Caco-2 (cell line): Measurements from ENCODE around the gene JMJD6. TPM values are rescaled to one million over a fixed set of nuclear protein-coding genes. Genes with fewer than 3 reads are reported as not detected.
A peak's percentile ranks its signal among the peaks of the same experiment; 100 is the strongest.

Source experiments
- BruUV-seq: library from RNA; stranded (reverse); fragments of 400-500 nt; replicated peaks from 2 replicates; lab custom pipeline; 2021; lab: Mats Ljungman, UMichigan
- CTCF ChIA-PET: fragments of 300-600 bp; sonication (Branson Sonifier 250); formaldehyde crosslinking; loops from one replicate; lab custom pipeline; 2022; ENCODE audit warnings: antibody characterized with exemption; lab: Charles Lee
- POLR2A ChIA-PET: fragments of 300-600 bp; sonication (Branson Sonifier 250); formaldehyde crosslinking; loops from one replicate; lab custom pipeline; 2022; ENCODE audit warnings: antibody characterized with exemption; lab: Charles Lee
- DNase-seq, 2 experiments: peaks; one replicate each; pipeline versions ENCODE4 v3.0.0 to v3.0.0-alpha.2; 2020 to 2022
- H3K27me3 ChIP-seq: replicated peaks from 2 replicates; pipeline ENCODE4 v1.6.0; 2011; ENCODE audit warnings: low read length; ENCODE audit not compliant: control insufficient read depth, insufficient read depth
- H3K36me3 ChIP-seq: 2 replicates; pipeline ENCODE4 v1.5.1; 2011; ENCODE audit warnings: low read length; ENCODE audit not compliant: control insufficient read depth, insufficient read depth
- H3K4me1 ChIP-seq: fragments of 250-450 bp; sonication (Bioruptor Pico); 2 replicates; pipeline ENCODE4 v1.5.1; 2020; ENCODE audit warnings: mild to moderate bottlenecking
- H3K4me3 ChIP-seq: 2 replicates; pipeline ENCODE4 v1.5.1; 2011; ENCODE audit warnings: low read depth, mild to moderate bottlenecking, control low read depth, low read length
- H3K9me3 ChIP-seq: fragments of 250-450 bp; sonication (Bioruptor Pico); 2 replicates; pipeline ENCODE4 v1.5.1; 2020; ENCODE audit warnings: mild to moderate bottlenecking, moderate library complexity
- H3K27ac Mint-ChIP-seq: one replicate; pipeline ENCODE4 v1.8.0; 2022; ENCODE audit warnings: mixed read lengths; ENCODE audit not compliant: unreplicated experiment
- H3K27me3 Mint-ChIP-seq: one replicate; pipeline ENCODE4 v1.8.0; 2022; ENCODE audit warnings: mixed read lengths; ENCODE audit not compliant: insufficient read depth, unreplicated experiment
- H3K36me3 Mint-ChIP-seq: one replicate; pipeline ENCODE4 v1.8.0; 2022; ENCODE audit warnings: mild to moderate bottlenecking, mixed read lengths; ENCODE audit not compliant: insufficient read depth, unreplicated experiment
- H3K4me1 Mint-ChIP-seq: one replicate; pipeline ENCODE4 v1.8.0; 2022; ENCODE audit warnings: low read depth, mixed read lengths; ENCODE audit not compliant: unreplicated experiment
- H3K4me3 Mint-ChIP-seq: one replicate; pipeline ENCODE4 v1.8.0; 2022; ENCODE audit warnings: mild to moderate bottlenecking, moderate library complexity, mixed read lengths; ENCODE audit not compliant: unreplicated experiment
- H3K9me3 Mint-ChIP-seq: one replicate; pipeline ENCODE4 v1.8.0; 2022; ENCODE audit warnings: mixed read lengths; ENCODE audit not compliant: unreplicated experiment
- CTCF ChIP-seq, 2 experiments: fragments of 200-600 bp in 1 of 2; IDR thresholded peaks; 1 replicate in 1 of 2; 2 replicates in 1 of 2; pipeline versions ENCODE4 v1.5.1 to v1.8.0; 2011 to 2022; ENCODE audit warnings: antibody characterized with exemption in 1 of 2, control low read depth in 1 of 2, inconsistent platforms in 1 of 2, low read depth in 1 of 2, low read length in 1 of 2, mild to moderate bottlenecking in 1 of 2, moderate library complexity in 1 of 2; ENCODE audit not compliant: insufficient read depth in 1 of 2, severe bottlenecking in 1 of 2, unreplicated experiment in 1 of 2
- intact Hi-C: fragments of 100-400 bp; cut with micrococcal nuclease; formaldehyde crosslinking; loops from one replicate; pipeline ENCODE4 v1.10.0; 2022; ENCODE audit not compliant: unreplicated experiment
- total RNA-seq: library from RNA; stranded (reverse); gene quantifications from 2 replicates; pipeline ENCODE4 v1.2.3, GENCODE V29; 2022

Gene JMJD6
- total RNA-seq, 1 experiment from 2014 or later: 37.4 TPM

GRCh38 chr17:76758570-76758969 lies 32.2 kb upstream of the JMJD6 start:
- Histone ChIP-seq H3K27me3 (no peaks in the 10 kb centered on the region), H3K4me3 (no peak overlapping the region), H3K9me3 (peaks cover 9% of the 10 kb centered on the region; the same call in 1 of the 2 replicates), H3K4me1 (peaks cover 8% of the 10 kb centered on the region), H3K36me3 (no peaks in the 10 kb centered on the region; the same call in 1 of the 2 replicates)
- H3K36me3 Mint-ChIP-seq: peaks cover 69% of the 10 kb centered on the region
- peaks cover 9% of the 10 kb centered on the region for H3K9me3 Mint-ChIP-seq
- H3K4me3 Mint-ChIP-seq: no peak overlapping the region
- TF ChIP-seq CTCF (IDR thresholded peaks at IDR 0.05; ENCODE audit: insufficient read depth in 1 of 2, low read depth in 1 of 2, low read length in 1 of 2, severe bottlenecking in 1 of 2, unreplicated experiment in 1 of 2): no peak
- ChIA-PET CTCF (no interaction called here), POLR2A (interaction anchor here (0.6 kb wide), 1 partner anchor 146 kb away, joined by 5 read pairs; no protein-coding TSS in a partner anchor)
- H3K27ac Mint-ChIP-seq: no peak overlapping the region
- no peak for DNase-seq
- H3K4me1 Mint-ChIP-seq: peaks cover 15% of the 10 kb centered on the region
- TSS peak; percentile 11 for BruUV-seq
- intact Hi-C loops: no loop called here
- H3K27me3 Mint-ChIP-seq: no peaks in the 10 kb centered on the region

- TF ChIP-seq CTCF (IDR thresholded peaks at IDR 0.05; ENCODE audit: insufficient read depth in 1 of 2, low read depth in 1 of 2, low read length in 1 of 2, severe bottlenecking in 1 of 2, unreplicated experiment in 1 of 2): no peak
- peaks cover 8% of the 10 kb centered on the region for H3K9me3 Mint-ChIP-seq
- ChIA-PET POLR2A (no interaction called here), CTCF (no interaction called here)
- Histone ChIP-seq H3K4me3 (no peak overlapping the region), H3K27me3 (no peaks in the 10 kb centered on the region), H3K4me1 (no peaks in the 10 kb centered on the region; the same call in 1 of the 2 replicates), H3K9me3 (peaks cover 9% of the 10 kb centered on the region; the same call in 1 of the 2 replicates), H3K36me3 (no peaks in the 10 kb centered on the region; the same call in 1 of the 2 replicates)
- peaks cover 72% of the 10 kb centered on the region for H3K36me3 Mint-ChIP-seq
- H3K4me1 Mint-ChIP-seq: peaks cover 14% of the 10 kb centered on the region
- BruUV-seq: no TSS peak
- DNase-seq: no peak
- H3K4me3 Mint-ChIP-seq: no peak overlapping the region
- H3K27ac Mint-ChIP-seq: no peak overlapping the region
- H3K27me3 Mint-ChIP-seq: no peaks in the 10 kb centered on the region
- intact Hi-C loops: no loop called here
Measured at GRCh38 chr17:76757256-76757655, 30.9 kb upstream of the JMJD6 start.

- Histone ChIP-seq H3K9me3 (no peaks in the 10 kb centered on the region; the same call in 1 of the 2 replicates), H3K4me1 (no peaks in the 10 kb centered on the region), H3K36me3 (no peaks in the 10 kb centered on the region; the same call in 1 of the 2 replicates), H3K27me3 (no peaks in the 10 kb centered on the region), H3K4me3 (no peak overlapping the region)
- no peaks in the 10 kb centered on the region for H3K27me3 Mint-ChIP-seq
- BruUV-seq: no TSS peak
- CTCF ChIA-PET: no interaction called here
- no peaks in the 10 kb centered on the region for H3K9me3 Mint-ChIP-seq
- H3K36me3 Mint-ChIP-seq: peaks cover 58% of the 10 kb centered on the region
- H3K27ac Mint-ChIP-seq: no peak overlapping the region
- POLR2A ChIA-PET: interaction anchor here (0.6 kb wide), 1 partner anchor 195 kb away, joined by 3 read pairs; no protein-coding TSS in a partner anchor
- intact Hi-C loops: no loop called here
- no peak for DNase-seq
- H3K4me1 Mint-ChIP-seq: peaks cover 7% of the 10 kb centered on the region
- H3K4me3 Mint-ChIP-seq: no peak overlapping the region
- no peak for TF ChIP-seq CTCF (IDR thresholded peaks at IDR 0.05; ENCODE audit: insufficient read depth in 1 of 2, low read depth in 1 of 2, low read length in 1 of 2, severe bottlenecking in 1 of 2, unreplicated experiment in 1 of 2)
Measured at GRCh38 chr17:76755285-76755684, 28.9 kb upstream of the JMJD6 start.
